Endothelial cell of umbilical vein (primary cell): Measurements from ENCODE around the gene HHLA2. TPM values are rescaled to one million over a fixed set of nuclear protein-coding genes. Genes with fewer than 3 reads are reported as not detected.

Source experiments
- BruUV-seq: library from RNA; stranded (reverse); fragments of 400-500 nt; replicated peaks from 2 replicates; lab custom pipeline; 2021; lab: Mats Ljungman, UMichigan
- CTCF ChIA-PET: fragments of 300-600, 350-600 bp; sonication (Branson Sonifier 250); formaldehyde crosslinking; loops from one replicate; lab custom pipeline; 2021; ENCODE audit warnings: antibody characterized with exemption, inconsistent platforms; lab: Charles Lee
- POLR2A ChIA-PET: fragments of 300-600, 350-600 bp; sonication (Branson Sonifier 250); formaldehyde crosslinking; loops from one replicate; lab custom pipeline; 2021; ENCODE audit warnings: antibody characterized with exemption, inconsistent platforms; lab: Charles Lee
- DNase-seq: peaks from one replicate; pipeline ENCODE4 v3.0.0-alpha.2; 2011; ENCODE audit warnings: low read depth, low spot score
- FAIRE-seq: peaks from 2 replicates; lab custom pipeline; 2011; peaks lifted over from hg19 to GRCh38; lab: Jason Lieb, UNC
- H2AFZ ChIP-seq: 2 replicates; pipeline ENCODE4 v1.6.0; 2012; ENCODE audit warnings: low read depth, low read length, control low read depth, inconsistent platforms
- H3K27ac ChIP-seq: 2 replicates; pipeline ENCODE4 v1.5.1; 2011; ENCODE audit warnings: low read depth, mild to moderate bottlenecking, control low read depth, low read length, moderate library complexity; ENCODE audit not compliant: insufficient read depth
- H3K27me3 ChIP-seq, 2 experiments: 2 replicates each; pipeline versions ENCODE4 v1.6.0 to v1.6.1; 2011; ENCODE audit warnings: low read length in 2 of 2, mixed read lengths in 1 of 2; ENCODE audit not compliant: control insufficient read depth in 2 of 2, insufficient read depth in 2 of 2
- H3K36me3 ChIP-seq, 2 experiments: 2 replicates in 1 of 2; 3 replicates in 1 of 2; pipeline ENCODE4 v1.5.1; 2011; ENCODE audit warnings: low read length in 2 of 2, mild to moderate bottlenecking in 1 of 2, moderate library complexity in 1 of 2; ENCODE audit not compliant: control insufficient read depth in 2 of 2, insufficient read depth in 2 of 2; ENCODE audit errors: extremely low read depth in 1 of 2
- H3K4me1 ChIP-seq: 3 replicates; pipeline ENCODE4 v1.5.1; 2011; ENCODE audit warnings: mild to moderate bottlenecking, low read length; ENCODE audit not compliant: control insufficient read depth, insufficient read depth; ENCODE audit errors: extremely low read depth
- H3K4me2 ChIP-seq: 2 replicates; pipeline ENCODE4 v1.6.1; 2011; ENCODE audit warnings: low read length, control low read depth, mixed read lengths; ENCODE audit not compliant: insufficient read depth
- H3K4me3 ChIP-seq, 3 experiments: fragments of 200-600 bp in 1 of 3; sonication (generic), shearing (Covaris generic) in 1 of 3; replicated peaks in 1 of 3; 2 replicates each; pipeline ENCODE4 v1.5.1; 2011 to 2016; ENCODE audit warnings: control low read depth in 3 of 3, low read length in 3 of 3, mild to moderate bottlenecking in 2 of 3, inconsistent platforms in 1 of 3, low read depth in 1 of 3, moderate library complexity in 1 of 3; ENCODE audit not compliant: insufficient read depth in 1 of 3
- H3K79me2 ChIP-seq: 2 replicates; pipeline ENCODE4 v1.6.0; 2012; ENCODE audit warnings: low read length, inconsistent platforms; ENCODE audit not compliant: control insufficient read depth, insufficient read depth
- H3K9ac ChIP-seq: replicated peaks from 2 replicates; pipeline ENCODE3; 2011; ENCODE audit warnings: low read length, control low read depth; ENCODE audit not compliant: insufficient read depth; ENCODE audit errors: extremely low read depth
- H3K9me1 ChIP-seq: replicated peaks from 3 replicates; pipeline ENCODE4 v1.6.0; 2011; ENCODE audit warnings: mild to moderate bottlenecking, low read length; ENCODE audit not compliant: control insufficient read depth, insufficient read depth; ENCODE audit errors: extremely low read depth
- H3K9me3 ChIP-seq: replicated peaks from 2 replicates; pipeline ENCODE4 v1.5.1; 2012; ENCODE audit warnings: low read length, inconsistent platforms; ENCODE audit not compliant: control insufficient read depth, insufficient read depth
- H4K20me1 ChIP-seq: replicated peaks from 2 replicates; pipeline ENCODE3; 2011; ENCODE audit warnings: mild to moderate bottlenecking, low read length; ENCODE audit not compliant: control insufficient read depth, insufficient read depth; ENCODE audit errors: extremely low read depth
- CTCF ChIP-seq, 2 donors: IDR thresholded peaks; 1 replicate in 1 of 2; 2 replicates in 1 of 2; pipeline ENCODE4 v1.5.1; 2011; ENCODE audit warnings: low read length in 2 of 2, mild to moderate bottlenecking in 2 of 2, moderate library complexity in 2 of 2, control low read depth in 1 of 2, inconsistent platforms in 1 of 2, low read depth in 1 of 2; ENCODE audit not compliant: insufficient read depth in 1 of 2; ENCODE audit errors: extremely low read depth in 1 of 2
- EZH2 ChIP-seq: IDR thresholded peaks from 2 replicates; pipeline ENCODE4 v1.6.1; 2012; ENCODE audit warnings: borderline replicate concordance, low read depth, mild to moderate bottlenecking, moderate library complexity, low read length, inconsistent platforms; ENCODE audit not compliant: severe bottlenecking
- FOS ChIP-seq: IDR thresholded peaks from 2 replicates; pipeline ENCODE4 v1.6.1; 2011; ENCODE audit warnings: mild to moderate bottlenecking, low read length, moderate library complexity, borderline replicate concordance; ENCODE audit not compliant: insufficient read depth
- GATA2 ChIP-seq: IDR thresholded peaks from 2 replicates; pipeline ENCODE4 v1.7.0; 2011; ENCODE audit warnings: low read depth, mild to moderate bottlenecking, moderate library complexity, mixed read lengths, low read length; ENCODE audit not compliant: insufficient read length, insufficient read depth
- JUN ChIP-seq: IDR thresholded peaks from 2 replicates; pipeline ENCODE4 v1.6.1; 2011; ENCODE audit warnings: borderline replicate concordance, low read depth; ENCODE audit not compliant: insufficient read length, insufficient read depth
- MAX ChIP-seq: IDR thresholded peaks from 2 replicates; pipeline ENCODE4 v1.6.1; 2011; ENCODE audit not compliant: insufficient read depth, insufficient read length
- MYC ChIP-seq: IDR thresholded peaks from one replicate; pipeline ENCODE4 v1.6.1; 2011; ENCODE audit warnings: mild to moderate bottlenecking, low read depth, low read length
- POLR2A ChIP-seq: IDR thresholded peaks from 2 replicates; pipeline ENCODE4 v1.6.1; 2012; ENCODE audit warnings: low read depth, mild to moderate bottlenecking, control low read depth, low read length
- POLR2AphosphoS5 ChIP-seq: IDR thresholded peaks from 2 replicates; pipeline ENCODE4 v1.6.1; 2012; ENCODE audit warnings: low read depth, mild to moderate bottlenecking, control low read depth, low read length, moderate library complexity; ENCODE audit not compliant: insufficient read depth
- dilution Hi-C: fragments of 300-500 bp; cut with MboI; formaldehyde crosslinking; loops from one replicate; pipeline ENCODE4 v1.15.0; 2019; ENCODE audit warnings: low sequenced_read_pairs; ENCODE audit not compliant: extremely low pct_ligation_motif_present
- intact Hi-C: fragments of 100-400 bp; cut with micrococcal nuclease; formaldehyde crosslinking; loops from one replicate; pipeline ENCODE4 v1.10.0; 2022
- polyA plus RNA-seq, 4 experiments: library from polyadenylated mRNA; depleted of rRNA in 3 of 4; stranded (reverse) in 3 of 4; unstranded in 1 of 4; fragments of >200 nt; gene quantifications; 2 replicates each; pipeline versions ENCODE4 v1.2.1 to v1.2.3, GENCODE V29; 2011 to 2012; ENCODE audit warnings: missing spikeins in 1 of 4
- total RNA-seq: library from RNA; stranded (reverse); gene quantifications from 2 replicates; pipeline ENCODE4 v1.2.3, GENCODE V29; 2021

Gene HHLA2
- total and polyA plus RNA-seq, 2 donors (not counting 3 experiments of a cell fraction or from before 2014, with no cell fraction given), result not detected

GRCh38 chr3:108406063-108406660 is 109.8 kb downstream of the HHLA2 start:
- Histone ChIP-seq H3K9ac (no peak overlapping the region), H3K36me3 (no peaks in the 10 kb centered on the region), H3K4me1 (no peaks in the 10 kb centered on the region), H3K4me3 (no peak overlapping the region), H3K9me1 (no peaks in the 10 kb centered on the region), H2AFZ (no peak overlapping the region), H4K20me1 (no peaks in the 10 kb centered on the region), H3K79me2 (no peaks in the 10 kb centered on the region), H3K27me3 (no peaks in the 10 kb centered on the region), H3K4me2 (no peak overlapping the region), H3K9me3 (no peaks in the 10 kb centered on the region), H3K27ac (no peak overlapping the region)
- no TSS peak for BruUV-seq
- no peak for DNase-seq
- no peak for FAIRE-seq
- intact Hi-C loops (loop anchor here (1.0 kb wide), 3 partner anchors 247 to 468 kb away; no protein-coding TSS in a partner anchor), dilution Hi-C loops (no loop called here)
- TF ChIP-seq MYC (no peak), MAX (no peak), EZH2 (no peak), FOS (no peak), POLR2A (no peak), JUN (no peak), POLR2AphosphoS5 (no peak), CTCF (IDR thresholded peaks at IDR 0.05; ENCODE audit: extremely low read depth in 1 of 2, insufficient read depth in 1 of 2, low read depth in 1 of 2, low read length in 2 of 2) (no peak), GATA2 (no peak)
- POLR2A ChIA-PET, result no interaction called here
- CTCF ChIA-PET, result interaction anchor here (1.0 to 3.5 kb wide), 13 partner anchors 14 to 1170 kb away, joined by 3 to 30 read pairs (median 3); no protein-coding TSS in a partner anchor
